Erythroblast (primary cell): ENCODE data around the gene KLHDC7B.

Experiments used
- GATA1 ChIP-seq: IDR thresholded peaks from 2 replicates; pipeline ENCODE4 v1.6.1; 2011; ENCODE audit warnings: low read depth, mild to moderate bottlenecking, control low read depth, low read length, moderate library complexity
- POLR2A ChIP-seq: IDR thresholded peaks from 2 replicates; pipeline ENCODE4 v1.6.1; 2011; ENCODE audit warnings: mild to moderate bottlenecking, low read length

DNA sequence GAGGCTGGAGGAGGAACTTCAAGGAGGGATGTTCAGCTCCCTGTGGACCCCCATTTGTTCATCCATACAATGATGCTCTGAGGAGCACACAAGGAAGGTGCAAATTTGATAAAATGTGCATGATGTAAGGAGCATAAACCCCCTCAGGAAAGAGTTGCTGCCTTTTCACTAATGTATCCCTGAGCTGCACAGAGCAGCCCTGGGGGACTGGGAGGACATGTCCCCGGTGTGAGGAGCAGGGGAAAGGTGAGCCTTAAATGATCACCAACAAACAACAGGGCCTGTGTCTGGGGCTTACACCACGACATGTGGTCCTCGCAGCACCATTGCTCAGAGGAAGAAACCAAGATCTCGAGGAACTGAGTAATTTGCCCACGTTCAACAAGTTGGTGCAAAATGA lies 51.4 kb downstream of the KLHDC7B start:
- TF ChIP-seq POLR2A (no peak), GATA1 (no peak)
